ENCODE results near the gene TC2N.

- no peak for TF ChIP-seq YY1 (IDR thresholded peaks at IDR 0.05; ENCODE audit: insufficient read depth, insufficient read length)
- TF ChIP-seq ZNF274 (IDR thresholded peaks at IDR 0.05; ENCODE audit: low read depth, low read length), result no peak
- TF ChIP-seq SUZ12 (IDR thresholded peaks at IDR 0.05; ENCODE audit: extremely low read depth, insufficient read depth, insufficient read length), result no peak
These were observed 60.6 kb downstream of the TC2N start for GRCh38 chr14:91806716-91807115.
